Measurements from ENCODE around the gene SMAD4.

GRCh38 chr18:51066273-51066672, 36.3 kb downstream of the SMAD4 start:
- TF ChIP-seq SMAD3 (CRISPR knock-in tag; IDR thresholded peaks at IDR 0.05; ENCODE audit: borderline replicate concordance) (no peak), ZNF263 (CRISPR knock-in tag; IDR thresholded peaks at IDR 0.05; ENCODE audit: low read depth) (no peak), CREB1 (CRISPR knock-in tag; IDR thresholded peaks at IDR 0.05) (no peak), EMX1 (CRISPR knock-in tag; IDR thresholded peaks at IDR 0.05) (no peak)
- TF ChIP-seq, protein P1, sequence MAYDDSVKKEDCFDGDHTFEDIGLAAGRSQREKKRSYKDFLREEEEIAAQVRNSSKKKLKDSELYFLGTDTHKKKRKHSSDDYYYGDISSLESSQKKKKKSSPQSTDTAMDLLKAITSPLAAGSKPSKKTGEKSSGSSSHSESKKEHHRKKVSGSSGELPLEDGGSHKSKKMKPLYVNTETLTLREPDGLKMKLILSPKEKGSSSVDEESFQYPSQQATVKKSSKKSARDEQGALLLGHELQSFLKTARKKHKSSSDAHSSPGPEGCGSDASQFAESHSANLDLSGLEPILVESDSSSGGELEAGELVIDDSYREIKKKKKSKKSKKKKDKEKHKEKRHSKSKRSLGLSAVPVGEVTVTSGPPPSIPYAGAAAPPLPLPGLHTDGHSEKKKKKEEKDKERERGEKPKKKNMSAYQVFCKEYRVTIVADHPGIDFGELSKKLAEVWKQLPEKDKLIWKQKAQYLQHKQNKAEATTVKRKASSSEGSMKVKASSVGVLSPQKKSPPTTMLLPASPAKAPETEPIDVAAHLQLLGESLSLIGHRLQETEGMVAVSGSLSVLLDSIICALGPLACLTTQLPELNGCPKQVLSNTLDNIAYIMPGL (CRISPR knock-in tag; IDR thresholded peaks at IDR 0.05) = no peak
- TF ChIP-seq, protein P2, sequence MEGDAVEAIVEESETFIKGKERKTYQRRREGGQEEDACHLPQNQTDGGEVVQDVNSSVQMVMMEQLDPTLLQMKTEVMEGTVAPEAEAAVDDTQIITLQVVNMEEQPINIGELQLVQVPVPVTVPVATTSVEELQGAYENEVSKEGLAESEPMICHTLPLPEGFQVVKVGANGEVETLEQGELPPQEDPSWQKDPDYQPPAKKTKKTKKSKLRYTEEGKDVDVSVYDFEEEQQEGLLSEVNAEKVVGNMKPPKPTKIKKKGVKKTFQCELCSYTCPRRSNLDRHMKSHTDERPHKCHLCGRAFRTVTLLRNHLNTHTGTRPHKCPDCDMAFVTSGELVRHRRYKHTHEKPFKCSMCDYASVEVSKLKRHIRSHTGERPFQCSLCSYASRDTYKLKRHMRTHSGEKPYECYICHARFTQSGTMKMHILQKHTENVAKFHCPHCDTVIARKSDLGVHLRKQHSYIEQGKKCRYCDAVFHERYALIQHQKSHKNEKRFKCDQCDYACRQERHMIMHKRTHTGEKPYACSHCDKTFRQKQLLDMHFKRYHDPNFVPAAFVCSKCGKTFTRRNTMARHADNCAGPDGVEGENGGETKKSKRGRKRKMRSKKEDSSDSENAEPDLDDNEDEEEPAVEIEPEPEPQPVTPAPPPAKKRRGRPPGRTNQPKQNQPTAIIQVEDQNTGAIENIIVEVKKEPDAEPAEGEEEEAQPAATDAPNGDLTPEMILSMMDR (IDR thresholded peaks at IDR 0.05) = no peak

Data from WTC11 (cell line).